Measurements from ENCODE around the gene LDLRAD3.
"Not testable (repeated sequence)": the region's sequence is repeated elsewhere in the genome, so short reads cannot be mapped to it uniquely, and the experiment has no call there.

Gene LDLRAD3

GRCh38 chr11:36019722-36020121 lies 75.9 kb downstream of the LDLRAD3 start:
- DNase-seq (ENCODE audit: low read depth): no peak

- DNase-seq (ENCODE audit: low read depth): no peak
Measured at GRCh38 chr11:36022882-36023281, 79.0 kb downstream of the LDLRAD3 start.

- no peak for DNase-seq (ENCODE audit: low read depth)
Measured at GRCh38 chr11:36023922-36024321, 80.1 kb downstream of the LDLRAD3 start.

DNA sequence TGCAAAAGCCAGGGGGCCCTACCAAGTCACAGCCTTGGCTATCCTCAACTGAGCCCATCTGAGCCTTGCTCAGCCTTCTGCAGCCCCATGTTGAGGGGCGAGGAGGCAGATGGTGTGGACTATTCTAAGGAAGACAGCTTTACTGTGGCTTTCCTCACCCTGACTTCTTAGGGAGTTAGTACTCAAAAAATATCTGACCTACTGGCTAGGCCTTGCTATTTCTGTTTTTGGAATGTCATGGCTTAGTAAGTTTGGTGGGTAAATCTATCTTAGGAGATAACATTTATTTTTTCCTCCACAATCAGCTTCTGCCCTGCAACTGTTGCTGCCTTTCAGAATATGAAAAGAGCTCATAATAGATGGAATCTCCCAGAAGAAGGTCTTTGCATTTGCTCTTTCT lies 80.9 kb downstream of the LDLRAD3 start:
- no peak for DNase-seq (ENCODE audit: low read depth)

GRCh38 chr11:36026315-36026968 lies 82.6 kb downstream of the LDLRAD3 start:
- DNase-seq (ENCODE audit: low read depth): no peak

DNA sequence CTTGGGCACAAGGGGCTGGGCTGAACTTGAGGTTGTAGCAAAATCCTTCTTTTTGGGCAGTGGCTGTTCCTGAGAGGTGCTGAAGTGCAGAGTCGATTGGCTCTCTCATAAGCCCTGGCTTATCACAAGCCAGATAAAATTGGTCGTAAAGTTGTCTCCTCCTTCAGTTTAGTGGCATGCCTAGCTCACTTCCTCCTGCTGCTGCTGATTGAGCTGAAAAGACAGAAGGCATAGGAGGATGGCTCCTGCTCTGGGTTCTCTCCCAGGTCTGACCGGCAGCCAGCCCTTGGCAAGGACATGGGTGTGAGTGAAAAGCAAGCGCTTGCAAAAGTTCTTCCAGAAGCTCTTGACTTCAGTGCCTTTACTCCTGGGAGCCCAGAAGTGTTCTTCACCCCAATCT lies 83.9 kb downstream of the LDLRAD3 start:
- DNase-seq (ENCODE audit: low read depth): no peak

DNA sequence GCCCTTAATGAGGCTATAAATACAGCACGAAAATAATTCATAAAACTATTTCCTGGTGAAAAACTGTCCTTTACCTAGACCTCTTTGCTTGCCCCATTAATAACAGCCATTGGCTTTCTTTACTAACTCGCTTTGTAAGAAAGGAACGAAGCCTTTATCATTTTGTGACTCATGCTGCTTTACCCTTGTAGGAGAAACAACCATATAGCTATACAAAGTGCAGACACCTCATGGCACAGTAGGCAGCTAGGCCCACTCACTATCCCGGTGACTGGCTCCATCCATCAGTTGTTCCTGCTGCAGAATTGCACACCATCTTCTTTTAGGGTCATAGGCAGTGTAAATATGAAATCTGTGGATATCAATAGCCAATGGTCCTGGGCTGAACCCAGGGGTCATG lies 85.8 kb downstream of the LDLRAD3 start:
- DNase-seq (ENCODE audit: low read depth): no peak

DNA sequence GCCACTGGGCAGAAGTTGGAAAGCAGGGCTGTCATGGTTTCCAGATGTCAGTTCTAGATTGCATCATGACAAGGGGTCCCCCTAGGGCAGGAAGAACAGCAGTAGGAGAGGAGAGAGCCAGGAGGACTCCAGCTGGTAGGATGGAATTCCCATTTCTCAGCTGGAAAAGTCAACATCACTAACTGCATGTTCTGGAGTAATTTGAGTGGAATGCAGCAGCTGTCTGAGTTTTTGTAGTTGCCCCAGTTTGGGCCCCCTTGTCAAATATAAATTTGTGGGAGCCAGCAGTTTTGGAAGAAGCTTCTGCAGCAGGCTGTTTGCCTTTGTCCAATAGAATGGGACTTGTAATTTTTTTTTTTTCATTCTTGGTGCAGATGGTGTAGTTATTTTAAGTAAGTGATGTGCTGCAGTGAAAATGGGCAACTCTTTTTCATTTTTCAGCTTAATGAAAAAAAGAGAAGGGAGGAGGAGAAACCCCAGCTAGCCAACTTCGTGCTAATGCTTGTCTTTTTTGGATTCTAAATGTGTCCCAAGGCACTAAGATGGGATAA lies 86.9 kb downstream of the LDLRAD3 start:
- DNase-seq (ENCODE audit: low read depth): no peak

DNA sequence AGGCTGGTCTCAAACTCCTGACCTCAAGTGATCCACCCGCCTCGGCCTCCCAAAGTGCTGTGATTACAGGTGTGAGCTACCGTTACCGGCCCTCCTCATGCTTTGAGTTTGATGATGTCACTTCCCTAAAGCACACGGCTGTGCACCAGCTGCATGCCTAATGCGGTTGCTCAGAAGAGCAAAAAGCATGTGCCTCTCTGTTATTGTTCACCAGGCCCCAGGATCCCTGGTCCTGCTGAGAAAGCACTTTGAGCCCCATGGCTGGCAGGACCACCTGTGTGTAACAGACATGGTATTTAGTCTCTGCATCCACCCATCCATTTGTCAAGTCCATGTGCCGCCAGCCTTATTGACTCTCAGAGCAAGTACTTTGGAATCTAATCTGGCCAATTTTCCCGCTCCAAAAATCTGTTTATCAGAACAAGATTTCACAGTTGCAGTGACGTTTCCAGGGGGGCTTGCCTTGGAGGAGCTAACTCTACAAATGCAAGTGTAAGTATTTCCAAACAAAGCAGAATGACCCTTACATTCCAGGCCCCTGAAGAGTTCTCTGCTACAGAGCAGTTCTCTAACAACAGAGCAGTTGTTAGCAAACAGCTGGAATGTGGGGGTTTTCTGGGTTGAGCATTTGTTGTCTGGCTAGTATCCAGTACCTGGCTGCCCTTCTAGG lies 89.4 kb downstream of the LDLRAD3 start:
- no peak for DNase-seq (ENCODE audit: low read depth)

DNA sequence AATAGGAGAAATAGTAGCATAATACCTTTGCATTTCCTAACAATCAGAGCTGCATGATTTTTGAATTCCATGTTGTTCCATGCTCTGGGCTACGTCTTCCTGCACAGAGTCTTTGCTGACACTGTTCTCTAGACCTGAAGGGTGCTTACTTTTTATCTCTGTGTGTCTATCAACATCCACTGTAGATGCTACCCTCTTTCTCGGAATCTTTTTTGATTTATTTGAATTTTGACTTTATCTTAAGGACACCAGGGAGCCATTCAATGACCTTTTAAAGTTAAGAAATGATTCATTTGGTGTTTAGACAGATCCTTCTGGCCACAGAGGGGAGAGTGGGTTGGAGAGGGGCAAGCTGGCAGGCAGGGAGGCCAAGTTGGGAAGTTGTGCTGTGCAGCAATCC lies 90.1 kb downstream of the LDLRAD3 start:
- no peak for DNase-seq (ENCODE audit: low read depth)

DNA sequence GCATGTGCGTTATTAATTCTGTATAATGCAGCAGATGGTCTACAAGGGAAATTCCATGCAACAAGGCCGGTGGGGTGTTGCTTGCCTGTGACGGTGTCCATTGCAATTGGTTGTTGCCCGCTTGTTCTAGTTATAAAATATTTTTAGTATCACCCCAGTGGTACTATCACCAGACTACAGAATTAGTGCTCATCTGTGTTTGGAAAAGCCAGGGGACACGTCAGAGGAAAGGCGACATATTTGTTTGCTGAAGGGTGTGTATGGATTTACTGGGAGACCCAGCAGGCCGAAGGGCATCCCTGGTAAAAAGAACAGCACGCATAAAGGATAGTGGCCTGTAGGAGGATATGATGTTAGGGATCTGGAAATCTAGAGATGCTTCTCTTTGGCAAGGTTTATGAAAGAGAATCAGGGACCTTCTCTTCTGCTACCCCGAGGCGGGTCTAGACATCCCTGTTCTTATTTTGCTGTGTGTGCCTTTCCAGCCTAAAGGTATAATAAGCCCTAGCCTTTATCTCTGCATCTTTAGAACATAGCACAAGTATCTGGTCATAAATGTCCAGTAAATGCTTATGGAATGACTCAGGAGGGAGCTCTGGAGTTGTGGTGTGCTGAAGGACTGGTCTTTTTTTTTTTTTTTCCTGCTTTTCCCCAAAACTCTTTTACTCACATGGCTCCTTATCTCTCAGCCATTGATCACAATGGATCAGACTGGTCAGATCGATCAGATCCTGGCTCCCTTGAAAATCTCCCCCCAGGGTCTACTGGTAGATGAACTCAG lies 90.9 kb downstream of the LDLRAD3 start:
- no peak for DNase-seq (ENCODE audit: low read depth)

GRCh38 chr11:36035454-36035853 lies 91.6 kb downstream of the LDLRAD3 start:
- no peak for DNase-seq (ENCODE audit: low read depth)

DNA sequence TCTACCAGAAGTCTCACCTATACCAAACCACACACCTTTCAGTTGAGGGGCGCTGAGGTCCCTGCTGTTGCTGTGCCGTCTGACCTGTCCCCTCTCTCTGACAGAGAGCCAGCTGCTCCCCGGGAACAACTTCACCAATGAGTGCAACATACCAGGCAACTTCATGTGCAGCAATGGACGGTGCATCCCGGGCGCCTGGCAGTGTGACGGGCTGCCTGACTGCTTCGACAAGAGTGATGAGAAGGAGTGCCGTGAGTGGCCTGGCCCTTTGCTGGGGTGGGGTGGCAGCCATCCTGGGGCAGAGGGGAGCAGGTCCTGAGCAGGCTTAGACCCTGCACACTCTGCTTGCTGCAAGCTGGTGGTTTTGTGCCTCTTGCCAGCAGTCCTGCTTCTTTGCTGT lies 92.1 kb downstream of the LDLRAD3 start:
- DNase-seq (ENCODE audit: low read depth): no peak

DNA sequence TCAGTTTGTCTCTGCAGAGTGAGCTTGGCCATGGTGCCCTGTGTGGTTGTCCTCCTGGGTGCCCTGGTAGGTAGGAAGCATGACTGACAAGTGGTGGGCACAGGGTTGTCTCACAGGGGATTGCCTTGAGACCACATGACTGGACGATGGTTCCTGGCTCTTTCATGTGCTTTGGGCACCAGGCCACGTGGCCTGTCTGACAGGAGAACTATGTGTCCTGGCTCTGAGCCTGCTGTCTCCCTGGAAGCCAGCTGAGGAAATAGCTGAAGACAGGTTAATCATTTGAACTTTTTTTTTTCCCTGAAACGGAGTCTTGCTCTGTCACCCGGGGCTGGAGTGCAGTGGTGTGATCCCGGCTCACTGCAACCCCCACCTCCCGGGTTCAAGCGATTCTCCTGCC lies 93.2 kb downstream of the LDLRAD3 start:
- DNase-seq (ENCODE audit: low read depth): no peak

GRCh38 chr11:36038541-36038940 lies 94.7 kb downstream of the LDLRAD3 start:
- no peak for DNase-seq (ENCODE audit: low read depth)

DNA sequence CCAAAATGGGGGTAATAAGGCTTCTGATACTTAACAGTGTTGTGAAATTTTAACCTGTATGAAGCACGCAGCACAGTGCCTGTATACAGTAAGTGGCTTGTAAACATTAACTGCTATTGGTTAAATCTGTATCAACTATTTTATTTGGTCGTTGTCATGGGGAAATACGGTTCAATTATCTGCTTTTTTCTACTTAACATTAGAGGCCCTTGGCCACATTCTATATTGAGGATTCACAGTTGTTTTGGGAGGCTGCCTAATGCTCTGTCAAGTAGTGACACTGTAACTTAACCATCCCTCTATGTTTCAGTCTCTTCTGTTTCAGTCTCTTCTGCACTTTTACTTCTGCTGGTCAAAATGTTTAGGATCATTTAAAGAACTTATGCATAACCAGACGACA lies 95.6 kb downstream of the LDLRAD3 start:
- no peak for DNase-seq (ENCODE audit: low read depth)

GRCh38 chr11:36041988-36042611 lies 98.2 kb downstream of the LDLRAD3 start:
- no peak for DNase-seq (ENCODE audit: low read depth)

- no peak for DNase-seq (ENCODE audit: low read depth)
Measured at GRCh38 chr11:36044636-36045035, 100.8 kb downstream of the LDLRAD3 start.

GRCh38 chr11:36045945-36046344 lies 102.1 kb downstream of the LDLRAD3 start:
- DNase-seq (ENCODE audit: low read depth): not testable (repeated sequence)

DNA sequence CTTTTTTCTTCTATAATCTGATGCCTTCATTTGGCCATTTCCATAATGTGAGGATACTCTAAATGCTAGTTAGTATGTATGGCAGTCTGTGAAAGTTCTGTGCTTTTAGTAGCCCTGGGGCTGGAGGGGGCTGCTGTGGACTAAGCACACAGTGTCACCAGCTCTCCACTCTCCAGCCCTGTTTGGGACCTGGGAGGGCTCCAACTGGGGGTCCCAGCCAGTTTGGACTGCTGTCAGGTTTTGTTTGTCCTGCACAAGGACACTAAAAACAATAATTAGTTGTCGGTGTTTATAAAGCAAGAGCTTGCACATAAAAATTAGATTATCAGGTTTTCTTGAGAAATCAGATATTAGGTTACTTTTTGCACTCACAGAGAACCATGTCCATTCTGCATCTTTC lies 103.1 kb downstream of the LDLRAD3 start:
- DNase-seq (ENCODE audit: low read depth): no peak

DNA sequence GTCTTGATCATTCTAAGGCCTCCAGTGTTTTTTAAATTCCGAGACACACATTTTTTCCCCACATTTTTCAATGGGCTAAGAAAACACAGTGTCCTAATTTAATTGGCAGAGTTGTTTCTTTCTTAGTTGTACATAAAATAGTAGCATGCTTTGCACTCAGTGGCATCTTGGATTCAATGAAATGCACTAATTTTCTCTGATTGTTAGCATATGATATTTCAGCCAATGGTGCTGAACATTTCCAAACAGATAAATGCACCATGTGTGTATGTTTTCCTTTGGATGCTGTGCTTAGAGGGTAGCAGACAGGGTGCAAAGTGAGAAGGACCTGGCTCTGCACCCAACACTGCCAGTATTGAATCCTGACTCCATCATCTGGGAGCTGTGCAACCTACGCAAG lies 103.5 kb downstream of the LDLRAD3 start:
- DNase-seq (ENCODE audit: low read depth): no peak

DNA sequence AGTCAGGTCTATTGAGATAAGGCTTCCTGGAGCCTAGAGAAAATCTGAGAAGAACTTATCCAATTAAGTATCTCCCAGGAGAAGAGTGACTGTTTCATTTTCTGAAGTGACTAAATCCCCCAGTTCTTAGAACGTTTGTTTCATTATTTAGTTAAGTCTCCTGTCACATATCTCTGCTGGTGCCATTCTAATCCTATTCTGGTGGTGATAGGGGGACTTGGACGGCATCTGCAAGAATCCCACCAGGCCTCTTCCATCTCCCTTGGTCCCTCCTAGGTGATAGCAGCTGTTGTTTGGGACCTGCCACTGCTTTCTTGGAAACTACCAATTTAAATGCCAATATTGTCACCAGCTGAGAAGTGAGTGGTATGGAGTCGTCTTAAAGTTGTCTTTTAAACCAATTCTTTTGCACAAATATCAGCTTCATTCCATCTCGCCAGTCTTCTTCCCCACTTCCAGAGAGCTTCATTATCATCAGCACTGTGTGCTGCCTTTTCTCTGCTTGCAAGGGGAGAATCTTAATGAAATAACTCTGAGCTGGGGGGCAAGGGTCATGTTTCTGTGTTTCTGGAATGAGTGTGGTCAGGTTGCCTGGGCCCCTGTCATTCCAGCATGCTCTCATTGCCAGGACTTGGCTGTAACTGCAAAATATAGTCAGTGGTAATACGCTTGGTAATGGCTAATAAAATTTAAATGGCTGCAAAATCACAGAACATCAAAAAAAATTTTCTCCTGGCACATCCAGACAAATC lies 104.8 kb downstream of the LDLRAD3 start:
- DNase-seq (ENCODE audit: low read depth): no peak

All from stimulated activated CD8-positive, alpha-beta memory T cell treated with anti-CD3 and anti-CD28 coated beads, Interleukin-4, amount 100 ng/mL, for 24 hours (primary cell).